Muscle layer of duodenum (tissue), 2 donors: Measurements from ENCODE around the gene DPP3.

Experiments used
- H3K27ac ChIP-seq: one replicate; pipeline ENCODE4 v1.7.0; 2013; ENCODE audit warnings: mild to moderate bottlenecking, low read length
- H3K27me3 ChIP-seq: one replicate; pipeline ENCODE4 v1.7.0; 2013; ENCODE audit warnings: low read depth, mild to moderate bottlenecking, control low read depth, low read length
- H3K36me3 ChIP-seq, 2 donors: one replicate each; pipeline ENCODE4 v1.7.0; 2013; ENCODE audit warnings: low read length in 2 of 2, control low read depth in 1 of 2, mild to moderate bottlenecking in 1 of 2; ENCODE audit not compliant: insufficient read depth in 2 of 2, control insufficient read depth in 1 of 2
- H3K4me1 ChIP-seq, 2 donors: one replicate each; pipeline ENCODE4 v1.7.0; 2013; ENCODE audit warnings: low read length in 2 of 2, mild to moderate bottlenecking in 2 of 2, control low read depth in 1 of 2, moderate library complexity in 1 of 2; ENCODE audit not compliant: insufficient read depth in 2 of 2, control insufficient read depth in 1 of 2
- H3K4me3 ChIP-seq, 2 donors: one replicate each; pipeline ENCODE4 v1.7.0; 2013; ENCODE audit warnings: low read length in 2 of 2, low read depth in 1 of 2, mild to moderate bottlenecking in 1 of 2
- H3K9me3 ChIP-seq, 2 donors: one replicate each; pipeline ENCODE4 v1.7.0; 2013; ENCODE audit warnings: low read length in 2 of 2, control low read depth in 1 of 2, mild to moderate bottlenecking in 1 of 2; ENCODE audit not compliant: control insufficient read depth in 1 of 2
- donor health status: healthy.

The DPP3 gene

GRCh38 chr11:66510271-66510989 is 30.2 kb downstream of the DPP3 start, which contains the start of gene BBS1:
Gene BBS1 (plus strand): TSS chr11:66510635. CDS start chr11:66510660, 25 bp downstream.
- H3K27ac ChIP-seq = peak within 1 kb of the TSS; percentile 69
- H3K4me1 ChIP-seq = peaks cover 6 to 10% of the 10 kb centered on the region in 2 donors
- peaks cover 6 to 18% of the 10 kb centered on the region in 2 donors for H3K36me3 ChIP-seq
- H3K27me3 ChIP-seq = no peaks in the 10 kb centered on the region
- peak within 1 kb of the TSS; percentile 76 to 84 for H3K4me3 ChIP-seq
- H3K9me3 ChIP-seq = no peaks in the 10 kb centered on the region

GRCh38 chr11:66510990-66511339 is 30.7 kb downstream of the DPP3 start:
- peaks cover 6 to 10% of the 10 kb centered on the region in 2 donors for H3K4me1 ChIP-seq
- H3K9me3 ChIP-seq = no peaks in the 10 kb centered on the region
- H3K36me3 ChIP-seq = peaks cover 6 to 21% of the 10 kb centered on the region in 2 donors
- peak overlapping the region; percentile 69 for H3K27ac ChIP-seq
- no peaks in the 10 kb centered on the region for H3K27me3 ChIP-seq
- H3K4me3 ChIP-seq = peak overlapping the region; percentile 76 to 84

- Histone ChIP-seq H3K4me1 (no peaks in the 10 kb centered on the region), H3K36me3 (peaks cover 33 to 57% of the 10 kb centered on the region in 2 donors), H3K4me3 (no peak overlapping the region), H3K27me3 (no peaks in the 10 kb centered on the region), H3K27ac (no peak overlapping the region), H3K9me3 (no peaks in the 10 kb centered on the region)
Measured at GRCh38 chr11:66523611-66524010, 43.4 kb downstream of the DPP3 start.

GRCh38 chr11:66524304-66525040 is 44.2 kb downstream of the DPP3 start:
- H3K4me1 ChIP-seq = no peaks in the 10 kb centered on the region
- no peak overlapping the region for H3K4me3 ChIP-seq
- H3K9me3 ChIP-seq = no peaks in the 10 kb centered on the region
- H3K27ac ChIP-seq = no peak overlapping the region
- peaks cover 33 to 55% of the 10 kb centered on the region in 2 donors for H3K36me3 ChIP-seq
- H3K27me3 ChIP-seq = no peaks in the 10 kb centered on the region

GRCh38 chr11:66529069-66529468 is 48.8 kb downstream of the DPP3 start:
- Histone ChIP-seq H3K4me1 (no peaks in the 10 kb centered on the region), H3K9me3 (no peaks in the 10 kb centered on the region), H3K27ac (no peak overlapping the region), H3K27me3 (no peaks in the 10 kb centered on the region), H3K4me3 (no peak overlapping the region), H3K36me3 (peaks cover 7 to 40% of the 10 kb centered on the region in 2 donors)

- Histone ChIP-seq H3K27me3 (no peaks in the 10 kb centered on the region), H3K4me3 (no peak overlapping the region), H3K9me3 (no peaks in the 10 kb centered on the region), H3K27ac (no peak overlapping the region), H3K36me3 (peaks cover 7 to 40% of the 10 kb centered on the region in 2 donors), H3K4me1 (no peaks in the 10 kb centered on the region)
Measured at GRCh38 chr11:66529655-66530054, 49.4 kb downstream of the DPP3 start.

GRCh38 chr11:66530927-66531709 is 50.9 kb downstream of the DPP3 start:
- Histone ChIP-seq H3K36me3 (peaks cover 7 to 40% of the 10 kb centered on the region in 2 donors), H3K4me3 (no peak overlapping the region), H3K4me1 (no peaks in the 10 kb centered on the region), H3K27ac (no peak overlapping the region), H3K27me3 (no peaks in the 10 kb centered on the region), H3K9me3 (no peaks in the 10 kb centered on the region)

- no peaks in the 10 kb centered on the region for H3K9me3 ChIP-seq
- H3K36me3 ChIP-seq = peaks cover under 1 to 33% of the 10 kb centered on the region in 2 donors
- no peak overlapping the region for H3K27ac ChIP-seq
- H3K4me1 ChIP-seq = no peaks in the 10 kb centered on the region
- no peak overlapping the region for H3K4me3 ChIP-seq
- no peaks in the 10 kb centered on the region for H3K27me3 ChIP-seq
Measured at GRCh38 chr11:66531841-66532240, 51.6 kb downstream of the DPP3 start.

- Histone ChIP-seq H3K4me3 (no peak overlapping the region), H3K9me3 (no peaks in the 10 kb centered on the region), H3K36me3 (peaks cover 0 to 27% of the 10 kb centered on the region in 2 donors), H3K4me1 (no peaks in the 10 kb centered on the region), H3K27me3 (no peaks in the 10 kb centered on the region), H3K27ac (no peak overlapping the region)
Measured at GRCh38 chr11:66532784-66533183, 52.5 kb downstream of the DPP3 start.

GRCh38 chr11:66539170-66539869 is 59.1 kb downstream of the DPP3 start:
- Histone ChIP-seq H3K27me3 (no peaks in the 10 kb centered on the region), H3K36me3 (peaks cover 3 to 37% of the 10 kb centered on the region in 2 donors), H3K27ac (no peak overlapping the region), H3K4me1 (peaks cover 4 to 13% of the 10 kb centered on the region in 2 donors), H3K4me3 (no peak overlapping the region), H3K9me3 (no peaks in the 10 kb centered on the region)

- no peak overlapping the region for H3K4me3 ChIP-seq
- H3K36me3 ChIP-seq = peaks cover 3 to 37% of the 10 kb centered on the region in 2 donors
- no peaks in the 10 kb centered on the region for H3K9me3 ChIP-seq
- peaks cover 5 to 14% of the 10 kb centered on the region in 2 donors for H3K4me1 ChIP-seq
- no peaks in the 10 kb centered on the region for H3K27me3 ChIP-seq
- H3K27ac ChIP-seq = no peak overlapping the region
Measured at GRCh38 chr11:66539870-66540213, 59.6 kb downstream of the DPP3 start.
